Activated T-cell treated with anti-CD3 and anti-CD28 coated beads, Interleukin-2, amount 50 U/mL, for 72 hours (primary cell): ENCODE results near the gene SLC16A2. TPM values are rescaled to one million over a fixed set of nuclear protein-coding genes. Genes with fewer than 3 reads are reported as not detected.
A peak's percentile ranks its signal among the peaks of the same experiment; 100 is the strongest.

Experiments used
- ATAC-seq, 2 donors: fragments of 150-1000 bp; cut with Tn5 transposase; replicated peaks in 1 of 2; 2 replicates each; pipeline ENCODE4 v1.10.0; 2021; ENCODE audit warnings: moderate library complexity in 2 of 2, mild to moderate bottlenecking in 1 of 2
- DNase-seq, 2 donors: peaks; one replicate each; pipeline ENCODE4 v3.0.0; 2021 to 2022; ENCODE audit warnings: mixed read lengths in 1 of 2
- H3K27ac Mint-ChIP-seq: one replicate; pipeline ENCODE4 v1.8.0; 2022; ENCODE audit warnings: mild to moderate bottlenecking, moderate library complexity, mixed read lengths
- H3K27me3 Mint-ChIP-seq: one replicate; pipeline ENCODE4 v1.8.0; 2022; ENCODE audit warnings: low read depth, mixed read lengths
- H3K36me3 Mint-ChIP-seq, 2 donors: one replicate each; pipeline ENCODE4 v1.8.0; 2022; ENCODE audit warnings: mixed read lengths in 2 of 2, mild to moderate bottlenecking in 1 of 2; ENCODE audit not compliant: insufficient read depth in 2 of 2
- H3K4me1 Mint-ChIP-seq: one replicate; pipeline ENCODE4 v1.8.0; 2022; ENCODE audit warnings: low read depth, mixed read lengths
- H3K4me3 Mint-ChIP-seq, 2 donors: one replicate each; pipeline ENCODE4 v1.8.0; 2022; ENCODE audit warnings: mild to moderate bottlenecking in 2 of 2, mixed read lengths in 2 of 2, moderate library complexity in 2 of 2
- H3K9me3 Mint-ChIP-seq, 2 donors: one replicate each; pipeline ENCODE4 v1.8.0; 2022; ENCODE audit warnings: mixed read lengths in 2 of 2
- total RNA-seq, 2 donors: library from RNA; stranded (reverse); gene quantifications; one replicate each; pipeline ENCODE4 v1.2.3, GENCODE V29; 2022

Gene SLC16A2
- total RNA-seq, 2 donors from 2014 or later, result 0.30 to 0.36 TPM

DNA sequence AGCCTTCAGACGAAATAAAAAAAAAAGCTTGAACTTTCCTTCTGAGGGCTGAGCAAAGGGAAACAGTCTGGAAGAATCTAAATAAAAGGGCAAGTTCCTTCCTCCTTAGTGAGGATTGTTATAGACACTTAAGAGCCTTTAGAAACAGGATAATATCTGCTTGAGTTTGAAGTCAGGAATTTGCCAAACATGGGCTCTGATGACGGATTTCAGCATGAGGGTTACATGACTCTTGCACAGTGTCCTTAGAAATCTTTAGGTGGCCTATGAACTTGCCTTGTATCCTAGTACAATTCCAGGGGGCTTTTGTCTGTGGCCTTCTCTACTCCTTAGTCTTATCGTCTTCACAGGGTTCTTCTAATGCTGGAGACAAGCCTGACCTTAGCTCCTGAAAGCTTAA, 99.0 kb downstream of the SLC16A2 start:
- Mint-ChIP-seq H3K9me3 (peaks cover 0 to 2% of the 10 kb centered on the region in 2 donors), H3K27me3 (peaks cover 25% of the 10 kb centered on the region), H3K4me3 (no peak overlapping the region), H3K27ac (no peak overlapping the region), H3K36me3 (peaks cover 0 to 1% of the 10 kb centered on the region in 2 donors), H3K4me1 (no peaks in the 10 kb centered on the region)
- DNase-seq (no peak), ATAC-seq (no peak)

DNA sequence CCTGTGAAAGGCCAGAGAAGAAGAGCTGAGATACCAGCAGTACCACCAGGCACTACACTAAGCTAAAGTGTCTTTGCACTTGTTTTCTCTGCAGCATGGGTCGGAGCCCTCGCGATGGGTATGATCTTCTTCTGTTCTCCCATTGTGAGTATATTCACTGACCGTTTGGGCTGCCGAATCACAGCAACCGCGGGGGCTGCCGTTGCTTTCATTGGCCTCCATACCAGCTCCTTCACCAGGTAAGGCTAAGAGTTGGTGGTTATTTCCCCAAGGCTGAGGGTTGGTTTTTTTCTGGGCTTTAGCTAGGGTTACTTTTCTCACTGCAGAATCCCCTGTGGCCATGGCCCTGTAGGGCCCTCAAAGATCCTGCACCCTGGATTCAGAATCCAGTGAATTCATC, 99.6 kb downstream of the SLC16A2 start:
- Mint-ChIP-seq H3K27ac (no peak overlapping the region), H3K4me1 (no peaks in the 10 kb centered on the region), H3K4me3 (no peak overlapping the region), H3K36me3 (peaks cover 0 to 1% of the 10 kb centered on the region in 2 donors), H3K27me3 (peaks cover 20% of the 10 kb centered on the region), H3K9me3 (peaks cover 0 to 2% of the 10 kb centered on the region in 2 donors)
- DNase-seq, result no peak
- ATAC-seq, result no peak

DNA sequence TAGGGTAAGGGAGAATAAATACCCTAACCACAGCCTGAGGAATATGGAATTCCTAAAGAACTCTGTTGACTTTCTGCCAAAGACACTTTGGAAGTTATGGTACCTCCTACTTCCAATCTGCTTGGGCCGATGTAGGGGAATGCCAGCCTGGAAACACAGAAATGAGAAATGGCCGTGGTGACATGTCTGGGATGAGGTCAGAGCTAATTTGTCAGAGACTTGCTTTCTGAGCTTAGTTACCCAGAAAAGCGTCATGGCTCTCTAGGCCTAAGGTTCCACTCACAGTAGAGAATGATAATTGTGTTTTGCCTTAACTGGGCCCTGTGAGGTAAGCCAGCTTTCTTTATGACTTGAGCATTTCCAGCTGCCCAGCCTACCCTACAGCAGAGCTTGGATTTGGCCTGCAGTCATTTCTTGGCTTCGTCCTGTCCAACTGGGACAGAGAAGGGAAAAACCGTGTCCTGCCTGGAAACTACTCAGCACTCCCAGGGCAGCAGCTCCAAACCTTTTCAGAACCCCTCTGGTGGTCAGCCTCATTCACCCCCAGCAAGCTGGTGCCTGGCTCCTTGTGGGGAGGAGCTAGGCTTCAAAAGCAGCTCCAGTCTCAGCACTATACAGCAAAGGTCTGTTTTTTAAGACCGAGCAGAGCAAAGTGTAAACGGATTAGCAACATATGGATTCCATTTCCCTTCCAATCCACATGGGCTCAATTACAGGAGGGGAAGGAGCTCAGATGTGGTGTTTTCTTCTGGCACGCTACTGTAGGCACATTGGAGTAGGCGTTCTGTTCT, 100.9 kb downstream of the SLC16A2 start:
- H3K9me3 Mint-ChIP-seq, result peaks cover 0 to 2% of the 10 kb centered on the region in 2 donors
- no peaks in the 10 kb centered on the region for H3K36me3 Mint-ChIP-seq
- H3K27ac Mint-ChIP-seq, result no peak overlapping the region
- DNase-seq, result no peak
- peaks cover 20% of the 10 kb centered on the region for H3K27me3 Mint-ChIP-seq
- no peaks in the 10 kb centered on the region for H3K4me1 Mint-ChIP-seq
- ATAC-seq, result no peak
- no peak overlapping the region for H3K4me3 Mint-ChIP-seq

DNA sequence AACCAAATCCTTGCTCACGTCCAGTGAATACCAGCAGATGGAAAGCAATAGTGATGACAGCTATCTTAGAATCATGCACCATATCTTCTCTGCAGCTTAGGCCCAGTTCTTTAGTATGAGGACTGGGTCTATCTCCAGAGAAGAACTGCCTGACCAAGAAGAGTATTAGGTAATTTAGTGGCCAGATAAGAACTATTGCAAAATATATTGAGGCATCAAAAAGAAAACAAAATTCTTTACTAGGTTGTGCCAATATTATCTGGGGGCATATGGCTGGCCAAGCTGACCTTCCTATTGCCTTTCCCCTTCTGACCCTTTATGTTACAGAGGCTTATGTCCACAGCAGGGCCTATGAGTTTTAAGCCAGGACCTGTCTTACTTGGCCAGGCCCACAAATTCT, 101.9 kb downstream of the SLC16A2 start:
- Mint-ChIP-seq H3K4me1 (no peaks in the 10 kb centered on the region), H3K36me3 (no peaks in the 10 kb centered on the region), H3K9me3 (no peaks in the 10 kb centered on the region), H3K4me3 (no peak overlapping the region), H3K27me3 (peaks cover 12% of the 10 kb centered on the region), H3K27ac (no peak overlapping the region)
- DNase-seq (no peak), ATAC-seq (no peak)

DNA sequence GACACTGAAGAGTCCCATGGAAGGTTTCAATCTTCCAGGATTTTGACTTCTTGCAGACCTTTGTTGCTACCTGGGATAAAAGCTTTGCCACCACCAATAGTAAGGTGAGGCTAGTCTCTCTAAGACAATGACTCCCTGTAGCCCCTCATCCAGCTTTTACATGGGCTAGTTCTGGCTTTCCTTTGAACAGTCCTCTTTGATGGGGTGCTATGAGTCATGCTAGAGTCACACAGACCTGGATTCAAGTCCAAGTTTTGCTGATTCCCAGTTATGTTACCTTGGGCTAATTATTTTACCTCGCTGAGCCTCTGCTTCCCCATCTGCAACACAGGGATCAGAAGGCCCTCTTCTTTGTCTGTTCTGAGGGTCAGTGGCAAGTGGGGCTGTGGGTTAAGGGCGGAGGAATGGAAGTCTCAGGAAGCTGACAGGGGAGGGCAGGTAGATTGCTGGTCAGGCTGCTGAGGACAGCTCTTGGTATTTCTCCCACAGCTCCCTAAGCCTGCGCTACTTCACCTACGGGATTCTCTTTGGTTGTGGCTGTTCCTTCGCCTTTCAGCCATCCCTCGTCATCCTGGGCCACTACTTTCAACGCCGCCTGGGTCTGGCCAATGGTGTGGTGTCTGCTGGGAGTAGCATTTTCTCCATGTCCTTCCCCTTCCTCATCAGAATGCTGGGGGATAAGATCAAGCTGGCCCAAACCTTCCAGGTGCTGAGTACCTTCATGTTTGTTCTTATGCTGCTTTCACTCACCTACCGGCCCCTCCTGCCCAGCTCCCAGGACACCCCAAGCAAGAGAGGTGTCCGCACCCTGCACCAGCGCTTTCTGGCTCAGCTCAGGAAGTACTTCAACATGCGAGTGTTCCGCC, 102.8 kb downstream of the SLC16A2 start:
- H3K36me3 Mint-ChIP-seq, result no peaks in the 10 kb centered on the region
- no peak overlapping the region for H3K4me3 Mint-ChIP-seq
- no peak for ATAC-seq
- DNase-seq, result no peak
- H3K27ac Mint-ChIP-seq, result no peak overlapping the region
- H3K4me1 Mint-ChIP-seq, result no peaks in the 10 kb centered on the region
- H3K9me3 Mint-ChIP-seq, result no peaks in the 10 kb centered on the region
- peaks cover 12% of the 10 kb centered on the region for H3K27me3 Mint-ChIP-seq

GRCh38 chrX:74525116-74525515, 103.8 kb downstream of the SLC16A2 start:
- no peak overlapping the region for H3K27ac Mint-ChIP-seq
- no peak for DNase-seq
- H3K36me3 Mint-ChIP-seq, result no peaks in the 10 kb centered on the region
- peaks cover 7% of the 10 kb centered on the region for H3K27me3 Mint-ChIP-seq
- H3K4me1 Mint-ChIP-seq, result no peaks in the 10 kb centered on the region
- no peak overlapping the region for H3K4me3 Mint-ChIP-seq
- H3K9me3 Mint-ChIP-seq, result no peaks in the 10 kb centered on the region
- no peak for ATAC-seq

- DNase-seq (no peak), ATAC-seq (no peak)
- no peaks in the 10 kb centered on the region for H3K4me1 Mint-ChIP-seq
- H3K27me3 Mint-ChIP-seq, result peaks cover 12% of the 10 kb centered on the region
- no peaks in the 10 kb centered on the region for H3K9me3 Mint-ChIP-seq
- no peak overlapping the region for H3K4me3 Mint-ChIP-seq
- H3K36me3 Mint-ChIP-seq, result no peaks in the 10 kb centered on the region
- H3K27ac Mint-ChIP-seq, result no peak overlapping the region
Observed at GRCh38 chrX:74526764-74527163, 105.5 kb downstream of the SLC16A2 start.

DNA sequence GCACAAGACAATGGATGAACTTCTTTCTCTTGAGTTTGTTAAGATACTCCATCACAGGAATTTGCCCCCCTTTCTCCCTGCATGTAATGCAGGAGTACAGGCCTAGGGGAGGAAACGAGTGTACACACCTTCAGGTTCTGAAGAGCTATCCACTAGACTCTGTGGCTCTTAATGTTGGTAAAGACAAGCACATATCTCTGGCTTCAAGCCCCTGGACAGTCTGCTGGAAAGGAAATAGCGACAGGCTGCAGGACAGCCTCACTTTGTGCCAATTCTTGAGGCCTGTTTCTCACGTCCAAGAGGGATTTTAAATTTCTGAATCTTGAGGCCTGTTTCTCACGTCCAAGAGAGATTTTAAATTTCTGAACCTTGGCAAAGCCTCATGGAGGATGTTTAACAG, 106.1 kb downstream of the SLC16A2 start:
- ATAC-seq, result no peak
- Mint-ChIP-seq H3K27me3 (peaks cover 13% of the 10 kb centered on the region), H3K27ac (no peak overlapping the region), H3K4me1 (no peaks in the 10 kb centered on the region), H3K4me3 (no peak overlapping the region), H3K36me3 (peaks cover 0 to 2% of the 10 kb centered on the region in 2 donors), H3K9me3 (no peaks in the 10 kb centered on the region)
- no peak for DNase-seq

GRCh38 chrX:74529311-74529710, 108.0 kb downstream of the SLC16A2 start:
- no peak overlapping the region for H3K27ac Mint-ChIP-seq
- DNase-seq, result no peak

GRCh38 chrX:74531081-74531480, 109.8 kb downstream of the SLC16A2 start:
- DNase-seq (no peak), ATAC-seq (no peak)
- peaks cover 14% of the 10 kb centered on the region for H3K27me3 Mint-ChIP-seq
- no peak overlapping the region for H3K27ac Mint-ChIP-seq
- no peak overlapping the region for H3K4me3 Mint-ChIP-seq
- H3K36me3 Mint-ChIP-seq, result peaks cover 0 to 2% of the 10 kb centered on the region in 2 donors
- peaks cover 20% of the 10 kb centered on the region for H3K4me1 Mint-ChIP-seq
- H3K9me3 Mint-ChIP-seq, result no peaks in the 10 kb centered on the region

More at GRCh38 chrX:74529311-74529710, 108.0 kb downstream of the SLC16A2 start:
- no peaks in the 10 kb centered on the region for H3K9me3 Mint-ChIP-seq
- ATAC-seq, result no peak
- peaks cover 4% of the 10 kb centered on the region for H3K4me1 Mint-ChIP-seq
- H3K4me3 Mint-ChIP-seq, result no peak overlapping the region
- peaks cover 21% of the 10 kb centered on the region for H3K27me3 Mint-ChIP-seq
- H3K36me3 Mint-ChIP-seq, result peaks cover 0 to 2% of the 10 kb centered on the region in 2 donors

DNA sequence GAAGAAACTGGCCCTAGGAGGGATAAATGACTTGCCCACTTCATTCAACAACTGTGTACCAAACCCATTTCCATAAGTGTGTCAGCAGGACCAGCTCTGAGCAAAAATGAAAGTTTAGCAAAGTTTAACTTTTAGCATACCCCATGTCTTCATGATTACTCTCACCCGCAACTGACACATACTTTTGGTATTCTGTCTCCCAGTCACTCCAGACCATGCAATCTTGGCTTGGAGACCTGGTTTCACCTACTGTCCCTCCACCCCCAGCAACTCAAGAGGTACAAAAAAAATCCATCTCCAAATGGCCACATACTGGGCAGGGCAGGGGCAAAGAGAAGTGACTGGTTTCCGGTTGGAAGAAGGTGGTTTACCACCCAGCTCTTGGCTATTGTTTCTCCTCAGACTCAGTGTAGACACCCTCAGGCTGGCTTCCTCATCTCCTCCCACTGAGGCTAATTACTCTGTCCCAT, 113.3 kb downstream of the SLC16A2 start:
- Mint-ChIP-seq H3K4me3 (peak overlapping the region; percentile 47 to 78), H3K36me3 (peaks cover 0 to 2% of the 10 kb centered on the region in 2 donors), H3K9me3 (no peaks in the 10 kb centered on the region), H3K4me1 (peaks cover 30% of the 10 kb centered on the region), H3K27me3 (peaks cover 30% of the 10 kb centered on the region), H3K27ac (no peak overlapping the region)
- DNase-seq (peak; percentile 36 to 45), ATAC-seq (peak; percentile 81 to 88)

DNA sequence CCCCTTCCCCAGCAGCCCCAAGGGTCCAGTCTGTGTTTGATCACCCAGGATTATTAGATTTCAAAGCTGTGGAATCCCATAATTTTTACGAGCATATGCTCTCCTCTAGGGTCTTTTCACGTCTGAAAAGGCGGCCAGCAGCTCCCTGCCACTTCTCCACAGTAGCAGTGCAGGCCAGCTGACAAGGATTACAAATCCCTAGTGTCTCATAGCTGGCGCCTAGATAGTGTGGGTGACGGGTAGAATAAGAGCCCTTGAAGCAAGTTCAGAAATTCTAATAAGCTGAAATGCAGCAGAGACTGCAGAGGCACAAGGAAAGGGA, 113.8 kb downstream of the SLC16A2 start:
- no peak for DNase-seq
- Mint-ChIP-seq H3K36me3 (peaks cover 0 to 2% of the 10 kb centered on the region in 2 donors), H3K27ac (no peak overlapping the region), H3K4me3 (peak overlapping the region; percentile 47 to 78), H3K9me3 (no peaks in the 10 kb centered on the region), H3K4me1 (peaks cover 32% of the 10 kb centered on the region), H3K27me3 (peaks cover 30% of the 10 kb centered on the region)
- ATAC-seq, result no peak

- Mint-ChIP-seq H3K4me3 (peak overlapping the region; percentile 75 to 78), H3K4me1 (peaks cover 35% of the 10 kb centered on the region), H3K27me3 (peaks cover 30% of the 10 kb centered on the region), H3K9me3 (no peaks in the 10 kb centered on the region), H3K36me3 (peaks cover 0 to 2% of the 10 kb centered on the region in 2 donors), H3K27ac (peak overlapping the region; percentile 33)
- DNase-seq (peak; percentile 37 to 47), ATAC-seq (peak; percentile 31 to 35)
Observed at GRCh38 chrX:74535408-74536151, 114.3 kb downstream of the SLC16A2 start.
